GM19324 (cell line): ENCODE measurements around the gene JPT1.

ENCODE experiments used
- ATAC-seq: cut with Tn5 transposase; IDR thresholded peaks from one replicate; pipeline ENCODE4 v1.9.1; 2021; ENCODE audit warnings: mild to moderate bottlenecking, moderate library complexity; ENCODE audit not compliant: unreplicated experiment, low FRiP score

Gene JPT1

DNA sequence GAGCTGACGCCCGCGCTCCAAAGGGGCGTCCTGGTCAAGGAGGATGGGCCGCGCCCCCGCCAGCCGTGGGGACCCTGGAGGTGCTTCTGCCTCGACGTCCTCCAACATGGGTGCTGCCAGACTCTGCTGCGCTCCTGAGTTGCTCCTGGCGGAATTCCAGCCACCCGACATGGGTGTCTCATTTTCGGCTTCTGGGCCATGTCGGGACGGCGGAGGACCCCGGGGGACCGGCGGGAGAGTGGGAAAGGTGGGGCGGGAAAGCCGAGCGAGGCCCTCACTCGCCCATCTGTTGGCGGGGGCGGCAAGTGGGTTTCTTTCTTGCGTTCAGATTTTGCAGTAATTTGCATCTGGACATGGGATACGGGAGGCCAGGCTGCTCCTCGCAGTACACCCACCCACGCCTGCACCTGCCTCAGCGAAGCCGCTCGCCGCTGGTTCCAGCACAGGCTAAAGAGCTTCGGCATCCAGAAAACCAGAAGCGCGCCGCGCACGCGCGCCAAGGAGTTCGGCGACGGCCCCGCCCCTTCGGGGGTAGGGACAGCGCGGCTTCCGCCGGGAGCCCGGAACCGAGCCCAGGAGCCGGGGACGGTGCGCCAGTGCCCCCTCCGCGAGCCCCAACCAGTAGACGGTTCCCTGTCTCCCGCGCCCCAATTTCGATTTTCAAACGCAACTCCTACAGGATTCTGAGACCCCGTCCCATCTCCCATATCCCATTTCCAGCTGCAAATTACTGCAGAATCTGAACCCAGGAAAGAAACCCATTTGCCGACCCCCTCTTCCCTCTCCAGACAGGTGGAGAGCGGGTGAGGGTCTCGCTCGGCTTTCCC, 44.7 kb downstream of the JPT1 start, which contains the start of gene ARMC7:
Gene ARMC7, plus strand, starts transcription at position 563 of the 827 bp plus-strand sequence. CDS start 320 bp downstream, outside the sequence.
- ATAC-seq = peak; percentile 76

DNA sequence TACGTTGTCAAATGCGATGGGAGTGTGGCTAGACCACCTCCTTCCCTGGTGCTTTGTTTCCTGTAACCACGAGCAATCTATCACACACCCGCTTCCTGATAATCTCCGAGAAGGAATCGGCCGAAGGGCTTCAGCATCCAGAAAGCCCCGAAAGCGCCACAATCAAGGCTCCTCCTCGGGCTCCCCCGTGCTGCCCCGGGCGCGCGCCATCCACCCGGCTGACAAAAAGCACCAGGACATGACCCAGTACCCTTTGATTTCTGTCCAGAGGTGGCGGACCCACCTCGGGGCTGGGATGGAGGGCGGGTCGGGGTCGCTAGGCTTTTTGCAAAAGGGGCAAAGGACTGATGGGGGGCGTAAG, 45.3 kb downstream of the JPT1 start:
- no peak for ATAC-seq

DNA sequence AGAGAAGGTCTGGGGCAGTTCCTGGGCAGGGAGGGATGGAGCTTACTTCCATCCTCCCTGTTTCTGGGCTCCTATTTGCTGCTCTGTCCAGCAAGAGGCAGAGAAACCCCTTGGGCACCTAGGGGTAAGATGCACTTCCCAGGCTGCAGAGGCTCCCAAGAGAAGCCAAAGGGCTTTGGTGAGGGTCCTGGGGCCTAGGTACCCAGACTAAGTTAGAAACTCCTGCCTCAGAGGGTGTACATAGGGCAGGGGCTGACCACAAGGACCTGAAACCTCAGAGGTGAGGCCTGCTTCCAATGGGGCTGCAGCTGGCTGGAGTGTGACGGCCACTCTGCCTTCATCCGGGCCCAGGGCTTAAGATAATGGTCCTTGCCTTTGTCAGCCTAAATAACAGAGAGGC, 46.1 kb downstream of the JPT1 start:
- no peak for ATAC-seq

DNA sequence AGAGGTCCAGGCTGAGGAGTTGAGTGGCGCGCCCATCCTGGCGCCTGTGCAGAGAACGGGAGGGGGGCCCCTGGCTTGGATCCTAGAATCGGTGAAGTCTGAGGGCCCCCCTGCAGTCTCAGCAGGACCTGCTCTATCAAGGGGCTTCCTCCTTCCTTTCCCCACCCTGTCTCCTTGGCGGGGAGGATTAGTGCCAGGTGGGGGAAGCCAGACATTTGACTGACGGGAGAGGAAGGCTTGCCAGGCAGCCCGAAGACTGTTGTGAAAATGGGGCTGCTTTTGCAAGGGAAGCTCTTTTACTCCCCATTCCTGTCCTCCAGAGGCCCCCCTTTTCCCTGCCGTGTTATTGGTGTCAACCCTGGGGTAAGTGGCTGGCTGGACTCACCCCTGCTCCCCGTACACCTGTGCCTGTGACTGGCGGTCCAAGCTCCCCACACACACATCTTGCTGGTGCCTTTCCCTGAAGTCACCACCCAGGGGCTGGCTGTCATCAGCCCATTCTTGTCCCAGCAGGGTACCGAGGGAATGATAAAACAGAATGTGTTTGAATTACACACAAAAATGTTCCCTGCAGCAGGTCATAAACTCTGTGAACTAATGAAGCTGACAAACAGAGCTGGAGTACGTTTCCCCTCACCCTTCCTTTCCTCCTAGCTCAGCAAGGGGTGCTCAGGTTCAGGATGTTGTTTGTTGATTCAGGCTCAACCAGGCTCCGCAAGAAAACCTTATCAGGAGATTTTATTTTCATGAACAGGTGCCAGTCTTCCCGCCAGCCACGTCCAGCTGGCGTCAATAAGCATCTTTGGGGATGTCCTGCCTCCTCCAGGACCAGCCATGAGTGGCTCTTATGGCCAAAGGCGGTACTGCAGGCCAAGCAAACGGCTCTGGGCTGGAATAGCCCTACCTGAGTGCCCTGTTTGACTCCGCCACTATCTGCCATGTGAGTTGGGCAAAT, 48.9 kb downstream of the JPT1 start:
- ATAC-seq = no peak

DNA sequence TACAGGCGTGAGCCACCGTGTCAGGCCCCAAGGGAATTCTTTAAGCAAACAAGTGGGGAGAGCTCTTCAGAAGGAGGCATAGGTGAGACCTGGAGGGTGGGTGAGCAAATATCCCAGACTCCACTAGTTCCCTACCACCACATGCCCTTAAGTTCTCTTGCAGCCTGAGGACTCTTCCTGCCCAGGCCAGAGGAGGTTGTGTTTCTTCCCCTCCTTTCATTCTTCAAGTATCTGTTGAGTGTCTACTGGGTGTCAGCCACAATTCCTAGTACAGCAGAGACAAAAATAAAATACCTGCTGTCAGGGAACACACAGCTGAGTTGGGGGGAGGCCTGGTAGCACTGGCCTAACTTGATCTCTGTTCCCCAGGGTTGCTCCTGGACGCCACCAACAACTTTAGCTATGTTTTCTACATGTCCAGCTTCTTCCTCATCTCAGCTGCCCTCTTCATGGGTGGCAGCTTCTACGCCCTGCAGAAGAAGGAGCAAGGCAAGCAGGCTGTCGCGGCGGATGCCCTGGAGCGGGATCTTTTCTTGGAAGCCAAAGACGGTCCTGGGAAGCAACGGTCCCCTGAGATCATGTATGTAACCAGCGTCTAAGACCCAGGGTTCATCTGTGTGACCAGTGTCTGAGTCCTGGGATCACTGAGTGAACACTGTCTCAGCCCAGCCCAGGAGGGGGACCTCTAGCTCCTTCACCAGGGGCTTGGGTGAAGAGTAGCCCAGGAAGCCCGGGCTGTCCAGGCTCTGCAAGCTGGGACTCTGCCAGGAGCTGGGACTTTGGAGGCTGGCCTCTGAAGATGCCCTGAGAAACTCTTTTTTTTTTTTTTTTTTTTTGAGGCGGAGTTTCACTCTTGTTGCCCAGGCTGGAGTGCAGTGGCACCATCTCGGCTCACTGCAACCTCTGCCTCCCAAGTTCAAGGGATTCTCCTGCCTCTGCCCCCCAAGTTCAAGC, 50.4 kb downstream of the JPT1 start:
- no peak for ATAC-seq

DNA sequence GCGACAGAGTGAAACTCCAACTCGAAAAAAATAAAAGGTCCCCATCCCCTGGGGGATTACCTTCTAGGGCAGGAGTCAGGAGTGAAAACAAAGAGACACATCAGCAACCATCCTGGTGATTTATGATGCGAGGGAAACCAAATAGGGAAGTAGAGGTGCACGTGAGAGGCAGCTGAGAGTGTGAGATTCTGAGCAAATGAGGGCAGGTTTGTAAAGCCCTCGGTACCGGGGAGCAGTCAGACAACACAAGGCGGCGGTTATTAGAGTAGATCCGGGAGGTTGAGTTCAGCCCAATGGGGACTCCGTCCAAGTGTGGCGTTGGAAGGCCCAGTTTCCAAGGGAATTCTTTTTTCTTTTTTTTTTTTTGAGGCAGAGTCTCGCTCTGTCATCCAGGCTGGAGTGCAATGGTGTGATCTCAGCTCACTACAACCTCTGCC, 51.9 kb downstream of the JPT1 start:
- no peak for ATAC-seq

DNA sequence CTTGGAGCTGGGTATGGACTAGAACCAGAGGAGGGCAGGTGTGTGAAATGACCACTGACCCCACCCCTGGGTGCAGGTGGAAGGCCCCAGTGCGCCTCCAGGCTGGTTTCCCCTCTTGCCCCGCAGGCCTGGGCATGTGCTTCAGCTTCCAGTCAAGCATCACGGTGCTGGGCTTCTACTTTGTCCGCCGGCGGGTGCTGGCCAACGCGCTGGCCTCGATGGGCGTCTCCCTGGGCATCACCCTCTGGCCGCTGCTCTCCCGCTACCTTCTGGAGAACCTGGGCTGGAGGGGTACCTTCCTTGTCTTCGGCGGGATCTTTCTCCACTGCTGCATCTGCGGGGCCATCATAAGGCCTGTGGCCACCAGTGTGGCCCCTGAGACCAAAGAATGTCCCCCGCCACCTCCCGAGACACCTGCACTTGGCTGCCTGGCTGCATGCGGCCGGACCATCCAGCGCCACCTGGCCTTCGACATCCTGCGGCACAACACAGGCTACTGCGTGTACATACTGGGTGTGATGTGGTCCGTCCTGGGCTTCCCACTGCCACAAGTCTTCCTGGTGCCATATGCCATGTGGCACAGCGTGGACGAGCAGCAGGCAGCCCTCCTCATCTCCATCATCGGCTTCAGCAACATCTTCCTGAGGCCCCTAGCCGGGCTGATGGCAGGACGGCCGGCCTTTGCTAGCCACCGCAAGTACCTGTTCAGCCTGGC, 54.3 kb downstream of the JPT1 start:
- no peak for ATAC-seq

DNA sequence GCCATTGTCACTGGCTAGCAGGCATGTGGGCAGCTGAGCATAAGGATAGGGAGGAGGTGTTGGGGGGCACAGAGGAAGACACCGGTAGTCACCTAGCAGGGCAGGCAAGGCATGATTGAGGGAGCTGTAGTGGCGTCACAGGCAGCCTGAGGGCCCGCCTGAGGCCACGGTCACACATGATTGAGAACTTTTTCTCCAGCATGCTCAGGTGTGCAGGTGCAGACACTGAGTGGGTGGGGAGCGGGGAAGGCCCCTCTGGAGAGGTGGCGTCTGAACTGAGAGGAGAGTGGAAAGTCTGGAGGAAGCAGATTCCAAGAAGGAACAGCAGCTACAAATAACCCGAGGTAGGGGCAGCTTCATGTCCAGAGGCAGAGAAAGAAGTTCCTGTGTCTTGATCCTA, 55.5 kb downstream of the JPT1 start:
- no peak for ATAC-seq

DNA sequence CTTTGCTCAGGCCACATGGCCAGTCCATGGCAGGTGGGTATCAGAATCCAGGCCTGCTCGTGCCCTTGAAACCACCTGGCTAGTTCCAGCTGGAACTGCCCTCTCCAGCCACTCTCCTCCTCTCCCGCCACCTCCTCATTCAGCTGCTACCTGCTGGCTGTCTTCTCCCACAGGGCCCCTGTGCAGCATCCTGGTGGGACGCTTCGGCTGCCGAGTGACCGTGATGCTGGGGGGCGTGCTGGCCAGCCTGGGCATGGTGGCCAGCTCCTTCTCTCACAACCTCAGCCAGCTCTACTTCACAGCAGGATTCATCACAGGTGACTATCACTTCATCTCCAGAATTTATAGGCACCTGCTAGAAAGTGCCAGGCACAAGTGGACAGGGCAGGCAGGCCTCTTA, 56.4 kb downstream of the JPT1 start:
- ATAC-seq = no peak

DNA sequence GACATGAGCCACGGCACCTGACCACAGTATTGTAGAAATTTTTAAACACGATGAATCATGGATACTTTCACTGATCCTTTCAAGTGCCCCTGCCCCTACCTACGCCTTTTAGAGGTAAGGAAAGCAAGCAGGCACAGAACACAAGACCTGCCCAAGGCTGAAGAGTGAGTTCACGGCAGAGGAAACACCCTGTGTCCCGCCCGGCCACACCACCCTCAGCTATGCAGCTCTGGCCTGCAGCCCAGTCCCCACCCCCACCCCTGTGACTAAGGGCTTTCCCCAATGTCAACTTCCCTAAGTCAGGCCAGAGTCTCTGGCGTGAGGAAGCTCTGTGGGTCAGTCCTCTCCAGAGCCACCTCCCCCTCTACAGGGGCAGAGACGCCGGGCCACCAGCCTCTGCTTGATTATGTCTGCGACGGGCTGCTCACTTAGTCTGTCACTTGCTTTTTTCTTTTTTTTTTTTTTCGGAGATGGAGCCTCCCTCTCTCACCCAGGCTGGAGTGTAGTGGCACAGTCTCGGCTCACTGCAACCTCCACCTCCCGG, 58.2 kb downstream of the JPT1 start:
- no peak for ATAC-seq

DNA sequence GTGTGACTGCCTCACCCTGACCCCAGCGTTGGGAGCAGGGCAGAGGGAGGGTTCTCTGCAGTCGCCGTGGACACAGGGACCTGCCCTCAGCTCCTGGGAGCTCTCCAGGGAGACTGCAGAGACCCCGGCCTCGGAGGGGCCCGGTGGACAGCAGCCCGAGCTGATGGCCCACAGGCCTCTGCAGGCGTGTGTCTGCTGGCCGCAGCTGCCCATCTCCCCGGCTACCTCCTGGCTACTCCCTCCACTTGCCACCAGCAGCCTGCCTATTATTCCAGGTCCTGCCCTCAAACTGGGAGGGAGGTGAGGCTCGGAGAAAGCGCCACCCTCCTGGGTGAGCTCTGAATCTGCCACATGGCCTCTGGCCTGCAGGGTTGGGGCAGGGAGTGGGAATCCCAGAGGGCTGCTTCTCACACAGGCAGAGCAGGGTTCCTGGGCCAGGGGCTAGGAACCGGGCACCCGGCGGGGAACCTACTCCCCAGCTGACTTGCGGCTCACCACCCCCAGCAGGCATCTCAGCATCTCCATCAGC, 59.4 kb downstream of the JPT1 start:
- ATAC-seq = no peak

DNA sequence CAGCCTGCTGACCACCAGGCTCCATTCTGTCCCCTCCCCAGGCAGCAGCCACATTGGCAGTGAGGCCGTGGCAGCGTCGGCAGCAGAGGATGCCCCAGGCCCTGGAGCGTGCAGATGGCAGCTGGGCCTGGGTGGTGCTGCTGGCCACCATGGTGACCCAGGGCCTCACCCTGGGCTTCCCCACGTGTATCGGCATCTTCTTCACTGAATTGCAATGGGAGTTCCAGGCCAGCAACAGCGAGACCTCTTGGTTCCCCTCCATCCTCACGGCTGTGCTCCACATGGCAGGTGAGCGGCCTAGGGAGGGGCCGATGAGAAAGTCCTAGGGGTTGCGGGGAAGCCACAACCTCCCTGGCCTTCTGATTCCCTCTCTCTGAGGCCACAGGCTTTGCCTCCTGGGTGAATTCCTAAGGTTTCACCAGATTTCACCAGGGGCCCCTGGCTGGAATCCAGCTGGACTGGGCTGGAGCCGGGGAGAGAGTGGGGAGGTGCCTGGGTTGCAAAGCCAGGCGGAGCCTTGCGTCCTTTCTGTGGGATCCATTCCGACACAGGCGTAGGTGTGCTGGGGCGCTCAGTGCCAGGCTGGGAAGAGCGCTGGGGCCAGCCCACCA, 60.7 kb downstream of the JPT1 start:
- ATAC-seq = no peak

DNA sequence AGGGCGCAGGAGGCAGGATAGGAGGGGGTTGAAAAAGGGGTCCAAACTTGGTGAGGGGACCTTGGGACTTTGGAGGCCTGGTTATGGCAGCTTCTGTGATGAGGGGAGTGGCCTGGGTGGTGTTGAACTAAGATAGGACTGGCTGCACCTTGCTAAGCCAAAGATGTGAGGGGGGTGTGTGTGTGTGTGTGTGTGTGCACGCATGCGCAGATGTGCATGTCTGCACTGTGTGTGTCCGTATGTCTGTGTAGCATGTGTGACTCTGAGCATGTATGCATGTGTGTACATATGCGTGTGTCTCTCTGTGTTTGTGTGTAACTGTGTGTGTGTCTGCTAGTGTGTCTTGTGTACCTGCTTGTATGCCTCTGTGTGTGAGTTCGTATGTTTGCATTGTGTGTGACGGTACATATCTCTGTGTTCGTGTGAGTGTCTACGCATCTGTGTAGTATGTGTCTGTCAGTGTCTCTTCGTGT, 62.4 kb downstream of the JPT1 start:
- ATAC-seq = no peak

DNA sequence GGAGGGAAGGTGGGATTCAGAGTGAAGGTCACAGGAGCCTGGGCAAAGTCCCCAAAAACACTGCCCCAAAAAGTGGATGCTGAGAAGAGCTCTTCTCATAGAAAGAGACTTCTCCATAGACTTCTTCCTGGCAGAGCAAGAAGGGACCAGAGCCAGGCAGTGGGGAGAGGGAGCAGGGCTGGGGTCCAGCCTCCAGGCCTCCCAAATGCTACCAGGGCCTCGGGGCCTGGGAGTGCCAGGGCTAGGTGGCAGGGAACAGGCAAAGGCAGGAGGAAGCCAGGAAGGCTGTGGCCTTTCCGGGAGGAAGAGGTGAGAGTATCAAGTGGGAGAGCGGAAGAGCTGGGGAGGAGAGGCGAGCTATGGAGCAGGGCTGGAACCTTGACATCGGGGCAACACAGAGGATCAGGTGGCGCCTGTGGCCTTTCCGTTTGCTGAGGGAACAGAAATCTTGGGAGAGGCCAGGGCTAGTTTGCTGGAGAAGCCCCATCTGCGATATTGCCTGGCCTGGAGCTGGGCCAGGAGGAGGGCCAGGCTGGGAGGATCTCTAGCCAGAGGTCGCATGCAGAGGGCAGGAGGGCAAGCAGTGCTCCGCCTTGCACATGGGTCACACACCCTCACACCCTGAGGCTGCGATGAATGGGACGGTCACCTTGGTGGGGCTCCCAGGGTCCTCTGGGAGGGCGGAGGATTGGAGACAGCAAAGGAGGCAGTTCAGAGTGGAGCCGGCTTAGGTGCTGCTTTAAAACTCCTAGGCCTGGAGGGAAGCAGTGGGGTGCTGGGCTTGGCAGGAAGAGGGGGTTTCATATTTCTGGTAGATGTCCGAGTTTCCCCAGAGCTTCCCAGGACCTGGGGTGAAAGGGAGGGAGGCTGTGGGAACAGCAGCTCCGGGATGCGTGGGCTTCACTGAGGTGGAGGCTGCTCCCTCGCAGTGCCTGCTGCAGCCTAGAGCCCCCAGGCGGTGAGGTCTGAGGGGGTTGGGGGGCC, 63.1 kb downstream of the JPT1 start:
- no peak for ATAC-seq

DNA sequence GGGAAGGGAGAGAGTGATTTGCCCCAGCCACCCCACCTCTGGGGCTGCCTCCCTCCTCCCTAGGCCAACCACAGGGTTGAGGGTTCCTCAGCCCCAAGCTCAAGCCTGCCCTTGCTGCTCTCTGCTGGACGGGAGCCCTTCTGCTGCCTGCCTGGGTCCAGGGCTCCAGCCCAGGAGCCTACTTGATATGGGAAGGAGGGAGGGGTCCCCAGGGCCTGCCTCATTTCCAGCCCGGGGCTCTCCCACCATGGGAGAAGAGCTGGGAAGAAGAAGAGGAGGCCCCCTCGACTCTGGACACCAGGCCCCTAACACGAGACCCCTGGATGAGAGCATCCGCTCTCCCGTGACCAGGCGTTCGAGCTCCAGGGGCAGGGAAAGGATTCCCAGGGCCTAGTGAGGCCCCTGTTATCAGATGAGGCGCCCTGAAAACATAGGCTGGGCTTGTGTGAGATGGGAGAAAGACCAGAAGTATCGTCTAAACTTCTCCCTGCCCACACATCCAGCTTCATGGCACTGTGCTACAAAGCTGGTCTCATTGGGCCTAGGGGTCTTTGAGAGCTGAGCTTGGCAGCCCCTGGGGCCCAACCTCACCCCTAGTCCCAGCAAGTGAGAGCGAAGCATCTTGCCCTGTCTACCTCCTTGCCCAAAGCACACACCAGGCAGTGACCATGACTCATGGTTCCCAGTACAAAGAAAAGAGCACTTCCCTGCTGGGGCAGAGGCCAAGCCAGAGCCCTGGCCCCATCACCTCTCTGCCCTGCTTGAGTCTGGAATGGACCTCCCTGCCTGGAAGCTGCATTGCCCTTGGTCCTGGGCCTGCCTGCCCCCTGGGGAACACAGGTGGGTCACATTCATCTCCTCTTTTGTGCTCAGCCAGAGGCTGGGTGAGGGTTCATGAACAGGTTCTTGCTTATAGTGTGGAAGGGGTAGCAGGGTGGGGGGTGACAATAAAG, 65.6 kb downstream of the JPT1 start:
- no peak for ATAC-seq
